ENCODE results near the gene PRR14L. TPM values are rescaled to one million over a fixed set of nuclear protein-coding genes. Genes with fewer than 3 reads are reported as not detected.
A peak's percentile ranks its signal among the peaks of the same experiment; 100 is the strongest.

PRR14L gene
- polyA plus RNA-seq, 3 donors: 13.2 to 41.4 (median 14.6) TPM

DNA sequence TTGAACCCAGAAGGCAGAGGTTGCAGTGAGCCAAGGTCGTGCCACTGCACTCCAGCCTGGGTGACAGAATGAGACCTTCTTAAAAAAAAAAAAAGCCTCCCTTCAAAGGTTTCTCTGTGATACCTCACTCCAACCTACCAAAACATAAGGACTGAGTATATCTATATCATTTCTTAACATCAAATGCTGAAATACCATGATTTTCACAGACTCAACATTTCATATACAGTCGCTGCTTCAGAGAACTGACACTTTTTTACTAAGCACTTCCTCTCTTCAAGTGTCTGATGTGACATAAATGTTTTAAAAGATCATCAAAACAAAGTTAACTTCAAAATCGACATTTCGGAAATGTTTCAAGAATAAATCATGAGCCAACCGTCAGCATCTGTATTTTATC, 12.0 kb downstream of the PRR14L start:
- WGBS (ENCODE audit: insufficient coverage): no CpG with 5 or more reads among the region's 5 CpGs
- no peak overlapping the region for H3K4me3 Mint-ChIP-seq
- no peak for DNase-seq
- no peak for TF ChIP-seq CTCF (IDR thresholded peaks at IDR 0.05)
- intact Hi-C loops (cut with micrococcal nuclease): no loop called here
- peaks cover 33 to 71% of the 10 kb centered on the region in 2 donors for H3K36me3 Mint-ChIP-seq
- H3K9me3 Mint-ChIP-seq: peaks cover 0 to 2% (median 0%) of the 10 kb centered on the region in 7 donors
- no peaks in the 10 kb centered on the region for H3K27me3 ChIP-seq (ENCODE audit: control insufficient read depth in 2 of 2, insufficient read depth in 2 of 2, low read length in 2 of 2)
- peaks cover 23 to 25% of the 10 kb centered on the region in 2 donors for H3K4me1 ChIP-seq (ENCODE audit: control insufficient read depth in 1 of 2, insufficient read depth in 2 of 2, low read length in 2 of 2)
- no peak overlapping the region for H3K9ac ChIP-seq (ENCODE audit: insufficient read depth, low read length, poor library complexity, severe bottlenecking)
- H3K4me1 Mint-ChIP-seq: peaks cover 36% of the 10 kb centered on the region
- H3K27ac Mint-ChIP-seq: peak overlapping the region in 3 of 7 donors; percentile 1 to 55 (median 17)
- peaks cover 96% of the 10 kb centered on the region for H4K20me1 ChIP-seq (ENCODE audit: insufficient read depth, low read length)
- H2AFZ ChIP-seq (ENCODE audit: insufficient read depth, low read depth, low read length, poor library complexity, severe bottlenecking): no peak overlapping the region
- H3K27me3 Mint-ChIP-seq (ENCODE audit: low read depth in 3 of 3): no peaks in the 10 kb centered on the region
- no peak overlapping the region for H3K4me3 ChIP-seq (replicated peaks in 1 of 3; ENCODE audit: low read depth in 2 of 3, low read length in 3 of 3)
- peaks cover 33 to 66% of the 10 kb centered on the region in 2 donors for H3K36me3 ChIP-seq (replicated peaks in 1 of 2; ENCODE audit: control insufficient read depth in 1 of 2, insufficient read depth in 2 of 2, low read length in 2 of 2)
- no peaks in the 10 kb centered on the region for H3K9me3 ChIP-seq (replicated peaks in 1 of 2; ENCODE audit: control insufficient read depth in 1 of 2, insufficient read depth in 1 of 2, low read length in 2 of 2)
- H3K79me2 ChIP-seq (ENCODE audit: insufficient read depth, low read length): peaks cover 96% of the 10 kb centered on the region
- no peak overlapping the region for H3K4me2 ChIP-seq (replicated peaks; ENCODE audit: extremely low read depth, low read length, poor library complexity, severe bottlenecking)
- peak overlapping the region in 1 of 2 donors; percentile 57 for H3K27ac ChIP-seq (ENCODE audit: low read depth in 1 of 2, low read length in 2 of 2)

DNA sequence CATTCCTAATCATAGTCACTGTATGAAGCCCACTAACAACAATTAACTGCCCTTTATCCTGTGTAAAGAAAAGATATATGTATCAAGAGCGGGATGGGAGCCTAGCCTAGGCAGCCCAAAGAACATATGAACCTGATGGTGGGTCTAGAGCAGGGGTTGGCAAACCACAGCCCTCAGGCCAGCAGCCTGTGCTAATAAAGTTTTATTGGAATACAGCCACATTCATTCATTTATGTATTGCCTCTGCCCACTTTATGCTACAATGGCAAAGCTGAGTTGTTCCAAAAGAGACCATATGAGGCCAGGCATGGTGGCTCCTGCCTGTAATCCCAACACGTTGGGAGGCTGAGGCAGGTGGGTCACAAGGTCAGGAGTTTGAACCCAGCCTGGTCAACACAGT, 13.5 kb downstream of the PRR14L start:
- H3K79me2 ChIP-seq (ENCODE audit: insufficient read depth, low read length): peaks cover 96% of the 10 kb centered on the region
- Mint-ChIP-seq H3K9me3 (no peaks in the 10 kb centered on the region), H3K36me3 (peaks cover 33 to 73% of the 10 kb centered on the region in 2 donors), H3K4me1 (peaks cover 22% of the 10 kb centered on the region), H3K27me3 (ENCODE audit: low read depth in 3 of 3) (no peaks in the 10 kb centered on the region), H3K27ac (peak overlapping the region in 1 of 7 donors; percentile 30), H3K4me3 (no peak overlapping the region)
- intact Hi-C loops (cut with micrococcal nuclease): no loop called here
- peaks cover 96% of the 10 kb centered on the region for H4K20me1 ChIP-seq (ENCODE audit: insufficient read depth, low read length)
- H2AFZ ChIP-seq (ENCODE audit: insufficient read depth, low read depth, low read length, poor library complexity, severe bottlenecking): no peak overlapping the region
- H3K9me3 ChIP-seq (replicated peaks in 1 of 2; ENCODE audit: control insufficient read depth in 1 of 2, insufficient read depth in 1 of 2, low read length in 2 of 2): no peaks in the 10 kb centered on the region
- H3K4me1 ChIP-seq (ENCODE audit: control insufficient read depth in 1 of 2, insufficient read depth in 2 of 2, low read length in 2 of 2): peaks cover 12 to 14% of the 10 kb centered on the region in 2 donors
- H3K27me3 ChIP-seq (ENCODE audit: control insufficient read depth in 2 of 2, insufficient read depth in 2 of 2, low read length in 2 of 2): no peaks in the 10 kb centered on the region
- H3K9ac ChIP-seq (ENCODE audit: insufficient read depth, low read length, poor library complexity, severe bottlenecking): no peak overlapping the region
- no peak for DNase-seq
- H3K4me3 ChIP-seq (replicated peaks in 1 of 3; ENCODE audit: low read depth in 2 of 3, low read length in 3 of 3): no peak overlapping the region
- peaks cover 36 to 78% of the 10 kb centered on the region in 2 donors for H3K36me3 ChIP-seq (replicated peaks in 1 of 2; ENCODE audit: control insufficient read depth in 1 of 2, insufficient read depth in 2 of 2, low read length in 2 of 2)
- WGBS (ENCODE audit: insufficient coverage): 100% methylated on average over 1 of the region's 2 CpGs
- H3K27ac ChIP-seq (ENCODE audit: low read depth in 1 of 2, low read length in 2 of 2): peak overlapping the region in 1 of 2 donors; percentile 5
- no peak overlapping the region for H3K4me2 ChIP-seq (replicated peaks; ENCODE audit: extremely low read depth, low read length, poor library complexity, severe bottlenecking)
- TF ChIP-seq CTCF (IDR thresholded peaks at IDR 0.05): no peak

All from CD14-positive monocyte (primary cell).